Fibroblast of lung (primary cell): Measurements from ENCODE around the gene DDB1. TPM values are rescaled to one million over a fixed set of nuclear protein-coding genes. Genes with fewer than 3 reads are reported as not detected.

Source experiments
- DNase-seq, 2 donors: peaks; one replicate each; pipeline versions ENCODE4 v3.0.0 to v3.0.0-alpha.2; 2010; ENCODE audit warnings: low read depth in 2 of 2
- H2AFZ ChIP-seq: 2 replicates; pipeline ENCODE4 v1.5.1; 2012; ENCODE audit warnings: low read length, control low read depth, inconsistent platforms
- H3K27ac ChIP-seq: 2 replicates; pipeline ENCODE4 v1.5.1; 2011; ENCODE audit warnings: low read length, control low read depth; ENCODE audit not compliant: insufficient read depth
- H3K27me3 ChIP-seq: 2 replicates; pipeline ENCODE4 v1.5.1; 2011; ENCODE audit warnings: mild to moderate bottlenecking, low read length; ENCODE audit not compliant: control insufficient read depth, insufficient read depth
- H3K36me3 ChIP-seq: 2 replicates; pipeline ENCODE4 v1.5.1; 2011; ENCODE audit warnings: low read length; ENCODE audit not compliant: control insufficient read depth, insufficient read depth
- H3K4me1 ChIP-seq: 2 replicates; pipeline ENCODE4 v1.5.1; 2011; ENCODE audit warnings: low read length; ENCODE audit not compliant: control insufficient read depth, insufficient read depth; ENCODE audit errors: extremely low read depth
- H3K4me2 ChIP-seq: 2 replicates; pipeline ENCODE4 v1.5.1; 2011; ENCODE audit warnings: low read length, control low read depth; ENCODE audit not compliant: insufficient read depth; ENCODE audit errors: extremely low read depth
- H3K4me3 ChIP-seq, 4 experiments: fragments of 200-600 bp in 1 of 4; sonication (generic) in 1 of 4; replicated peaks in 1 of 4; 2 replicates each; pipeline ENCODE4 v1.5.1; 2011 to 2016; ENCODE audit warnings: low read length in 4 of 4, low read depth in 3 of 4, mild to moderate bottlenecking in 3 of 4, control low read depth in 2 of 4, inconsistent platforms in 1 of 4, mixed read lengths in 1 of 4; ENCODE audit not compliant: insufficient read depth in 1 of 4; ENCODE audit errors: control extremely low read depth in 1 of 4
- H3K79me2 ChIP-seq: 2 replicates; pipeline ENCODE4 v1.5.1; 2012; ENCODE audit warnings: mild to moderate bottlenecking, low read length, inconsistent platforms; ENCODE audit not compliant: control insufficient read depth, insufficient read depth
- H3K9ac ChIP-seq: 2 replicates; pipeline ENCODE4 v1.5.1; 2011; ENCODE audit warnings: mild to moderate bottlenecking, low read length, control low read depth; ENCODE audit not compliant: insufficient read depth
- H3K9me3 ChIP-seq: 2 replicates; pipeline ENCODE4 v1.5.1; 2012; ENCODE audit warnings: low read depth, low read length; ENCODE audit not compliant: control insufficient read depth, insufficient read depth
- H4K20me1 ChIP-seq: 2 replicates; pipeline ENCODE4 v1.5.1; 2011; ENCODE audit warnings: low read length; ENCODE audit not compliant: control insufficient read depth, insufficient read depth; ENCODE audit errors: extremely low read depth
- EZH2 ChIP-seq: IDR thresholded peaks from 2 replicates; pipeline ENCODE4 v1.5.1; 2012; ENCODE audit warnings: low read length, control low read depth, mild to moderate bottlenecking; ENCODE audit errors: missing control alignments
- polyA plus RNA-seq, 2 donors: library from polyadenylated mRNA; depleted of rRNA in 1 of 2; stranded (reverse) in 1 of 2; unstranded in 1 of 2; fragments of >200 nt; gene quantifications; 2 replicates each; pipeline ENCODE4 v1.2.1, GENCODE V29; 2011 to 2012; ENCODE audit warnings: missing spikeins in 1 of 2
- total RNA-seq: library from RNA; depleted of rRNA; stranded (reverse); fragments of >200 nt; gene quantifications from 2 replicates; pipeline ENCODE4 v1.2.1, GENCODE V29; 2014
- TF ChIP-seq, protein P1 (sequence below), 2 donors: IDR thresholded peaks in 1 of 2; conservative IDR thresholded peaks in 1 of 2; 1 replicate in 1 of 2; 2 replicates in 1 of 2; pipeline ENCODE4 v1.5.1; 2011 to 2012; ENCODE audit warnings: low read length in 2 of 2, control low read depth in 1 of 2, inconsistent platforms in 1 of 2, low read depth in 1 of 2, mild to moderate bottlenecking in 1 of 2

DDB1 gene
- total and polyA plus RNA-seq, 2 donors (not counting 1 experiment from before 2014, with no cell fraction given) = 282 to 298 TPM

DNA sequence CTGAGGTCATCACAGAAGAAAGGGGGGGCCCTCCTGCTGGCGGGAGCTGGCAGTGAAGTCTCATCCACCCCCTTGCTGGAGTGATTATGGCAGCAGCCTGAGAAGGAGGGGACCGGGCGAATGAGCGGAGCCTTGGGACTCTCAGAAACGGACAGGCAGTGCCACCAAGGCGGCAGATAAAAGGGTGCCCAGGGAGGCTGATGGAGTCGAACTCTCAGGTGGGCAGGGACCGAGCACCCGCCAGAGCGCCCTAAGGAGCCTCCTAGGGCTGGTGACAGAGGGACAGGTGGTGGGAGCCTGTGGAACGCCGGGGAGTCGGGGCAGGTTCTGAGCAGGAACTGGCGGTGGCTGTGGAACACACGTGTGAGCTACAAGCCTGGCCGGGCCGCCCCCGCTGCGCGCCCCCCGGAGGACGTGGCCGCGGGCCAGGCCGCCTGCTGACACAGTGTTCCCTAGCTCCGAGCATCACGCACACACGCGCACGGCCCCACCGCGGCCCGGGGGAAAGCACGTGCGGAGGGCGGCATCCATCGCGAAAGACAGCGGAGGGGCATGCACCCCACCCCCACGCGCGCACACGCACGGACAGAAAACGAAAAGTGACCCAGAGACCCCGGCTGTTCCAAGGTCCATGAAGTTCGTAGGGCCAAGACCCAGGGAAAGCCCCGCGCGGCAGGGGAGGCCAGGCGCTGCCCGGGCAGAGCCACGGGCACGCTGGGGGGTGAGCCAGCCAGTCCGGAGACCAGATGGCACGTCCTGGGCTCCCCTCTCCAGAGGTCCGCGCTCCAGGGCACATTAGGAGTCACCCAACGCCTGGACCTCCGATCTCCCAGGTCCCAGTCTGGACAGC lies 38.8 kb downstream of the DDB1 start:
- TF ChIP-seq, protein P1, sequence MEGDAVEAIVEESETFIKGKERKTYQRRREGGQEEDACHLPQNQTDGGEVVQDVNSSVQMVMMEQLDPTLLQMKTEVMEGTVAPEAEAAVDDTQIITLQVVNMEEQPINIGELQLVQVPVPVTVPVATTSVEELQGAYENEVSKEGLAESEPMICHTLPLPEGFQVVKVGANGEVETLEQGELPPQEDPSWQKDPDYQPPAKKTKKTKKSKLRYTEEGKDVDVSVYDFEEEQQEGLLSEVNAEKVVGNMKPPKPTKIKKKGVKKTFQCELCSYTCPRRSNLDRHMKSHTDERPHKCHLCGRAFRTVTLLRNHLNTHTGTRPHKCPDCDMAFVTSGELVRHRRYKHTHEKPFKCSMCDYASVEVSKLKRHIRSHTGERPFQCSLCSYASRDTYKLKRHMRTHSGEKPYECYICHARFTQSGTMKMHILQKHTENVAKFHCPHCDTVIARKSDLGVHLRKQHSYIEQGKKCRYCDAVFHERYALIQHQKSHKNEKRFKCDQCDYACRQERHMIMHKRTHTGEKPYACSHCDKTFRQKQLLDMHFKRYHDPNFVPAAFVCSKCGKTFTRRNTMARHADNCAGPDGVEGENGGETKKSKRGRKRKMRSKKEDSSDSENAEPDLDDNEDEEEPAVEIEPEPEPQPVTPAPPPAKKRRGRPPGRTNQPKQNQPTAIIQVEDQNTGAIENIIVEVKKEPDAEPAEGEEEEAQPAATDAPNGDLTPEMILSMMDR (conservative IDR thresholded peaks at IDR 0.05 in 1 of 2, IDR thresholded peaks at IDR 0.05 in 1 of 2; ENCODE audit: low read depth in 1 of 2, low read length in 2 of 2) = no peak
- no peak for TF ChIP-seq EZH2
- peak overlapping the region; percentile 48 to 69 (median 54) for H3K4me3 ChIP-seq
- H3K9ac ChIP-seq = peak overlapping the region; percentile 62
- no peaks in the 10 kb centered on the region for H4K20me1 ChIP-seq
- peak overlapping the region; percentile 97 for H3K4me2 ChIP-seq
- H3K9me3 ChIP-seq = no peaks in the 10 kb centered on the region
- peaks cover 30% of the 10 kb centered on the region for H3K4me1 ChIP-seq
- no peaks in the 10 kb centered on the region for H3K79me2 ChIP-seq
- peak overlapping the region; percentile 59 for H2AFZ ChIP-seq
- no peaks in the 10 kb centered on the region for H3K27me3 ChIP-seq
- H3K27ac ChIP-seq = peak overlapping the region; percentile 32
- H3K36me3 ChIP-seq = peaks cover 2% of the 10 kb centered on the region
- DNase-seq = peak; percentile 35 to 42

DNA sequence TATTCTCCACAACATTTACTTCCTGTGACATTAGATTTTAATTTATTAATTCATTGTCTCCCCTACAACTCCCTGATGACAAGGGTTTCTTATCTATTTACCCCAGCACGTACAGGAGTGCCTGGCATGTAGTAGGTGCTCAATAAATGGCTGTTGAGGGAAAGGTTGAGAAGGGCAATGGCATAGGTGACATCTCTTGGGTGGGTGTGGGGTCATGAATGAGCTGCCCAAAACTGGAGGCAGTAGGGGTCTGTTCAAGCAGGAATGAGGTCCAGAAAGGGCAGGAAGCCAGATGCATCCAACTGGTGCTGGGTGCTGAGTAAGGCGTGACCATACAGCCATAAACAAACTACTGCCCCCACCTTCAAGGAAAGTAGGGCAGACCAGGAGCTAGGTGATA lies 40.5 kb downstream of the DDB1 start:
- no peak overlapping the region for H3K27ac ChIP-seq
- DNase-seq = no peak
- no peaks in the 10 kb centered on the region for H3K36me3 ChIP-seq
- no peaks in the 10 kb centered on the region for H3K27me3 ChIP-seq
- H3K79me2 ChIP-seq = no peaks in the 10 kb centered on the region
- H3K4me2 ChIP-seq = no peak overlapping the region
- no peaks in the 10 kb centered on the region for H3K9me3 ChIP-seq
- no peak overlapping the region for H2AFZ ChIP-seq
- no peak for TF ChIP-seq EZH2
- TF ChIP-seq, protein P1 (conservative IDR thresholded peaks at IDR 0.05 in 1 of 2, IDR thresholded peaks at IDR 0.05 in 1 of 2; ENCODE audit: low read depth in 1 of 2, low read length in 2 of 2) = no peak
- no peaks in the 10 kb centered on the region for H4K20me1 ChIP-seq
- H3K4me1 ChIP-seq = peaks cover 16% of the 10 kb centered on the region
- no peak overlapping the region for H3K4me3 ChIP-seq
- H3K9ac ChIP-seq = no peak overlapping the region

DNA sequence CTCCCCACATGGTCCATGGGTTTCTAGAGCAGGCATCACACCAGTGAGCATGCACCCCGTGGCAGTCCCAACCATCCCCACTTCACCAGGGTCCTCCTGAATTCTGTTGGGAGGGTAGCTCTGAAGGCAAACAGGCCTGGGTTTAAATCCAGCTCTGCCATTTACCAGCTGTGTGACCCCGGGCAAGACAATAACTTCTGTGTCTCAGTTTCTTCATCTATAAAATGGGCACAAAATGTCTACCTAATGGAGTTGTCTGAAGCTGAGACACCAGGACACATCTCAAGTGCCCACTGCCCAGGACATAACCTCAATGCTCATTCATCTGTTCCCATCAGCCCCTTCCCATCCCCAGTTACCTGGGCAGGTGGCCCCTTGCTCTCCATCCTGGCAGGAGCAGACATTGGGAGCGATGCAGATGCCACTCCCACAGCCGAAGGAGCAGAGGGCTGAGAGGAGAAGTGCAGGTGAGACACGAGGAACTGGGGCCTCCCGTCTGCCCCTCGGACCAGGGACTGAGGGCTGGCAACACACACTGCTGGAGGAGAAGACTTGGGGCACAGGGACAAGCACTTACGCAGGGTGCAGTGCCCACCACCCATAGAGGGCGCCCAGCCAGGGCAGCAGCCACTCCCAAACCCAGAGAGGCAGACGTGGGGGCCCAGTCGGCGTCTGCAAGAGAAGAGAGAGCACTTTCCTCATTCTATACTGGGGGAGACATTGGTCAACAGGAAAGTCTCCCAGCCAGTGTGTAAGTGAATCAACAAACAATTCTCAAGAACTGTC lies 41.8 kb downstream of the DDB1 start:
- no peak for DNase-seq
- TF ChIP-seq, protein P1 (conservative IDR thresholded peaks at IDR 0.05 in 1 of 2, IDR thresholded peaks at IDR 0.05 in 1 of 2; ENCODE audit: low read depth in 1 of 2, low read length in 2 of 2) = peak in 1 of 2 donors; percentile 1
- TF ChIP-seq EZH2 = no peak
- Histone ChIP-seq H3K4me1 (peaks cover 11% of the 10 kb centered on the region), H2AFZ (no peak overlapping the region), H3K9ac (no peak overlapping the region), H3K36me3 (no peaks in the 10 kb centered on the region), H4K20me1 (no peaks in the 10 kb centered on the region), H3K79me2 (no peaks in the 10 kb centered on the region), H3K27ac (no peak overlapping the region), H3K4me2 (no peak overlapping the region), H3K4me3 (no peak overlapping the region), H3K27me3 (no peaks in the 10 kb centered on the region), H3K9me3 (no peaks in the 10 kb centered on the region)
